Loucy (cell line): ENCODE measurements around the gene GRB14.
A peak's percentile ranks its signal among the peaks of the same experiment; 100 is the strongest.

Experiments used
- H2AFZ ChIP-seq: fragments of 200-600 bp; sonication (generic); 2 replicates; pipeline ENCODE4 v1.6.0; 2016; ENCODE audit warnings: antibody characterized with exemption, mild to moderate bottlenecking, low read length, moderate library complexity
- H3F3A ChIP-seq: fragments of 200-600 bp; 2 replicates; pipeline ENCODE4 v1.6.0; 2016; ENCODE audit warnings: antibody characterized with exemption, low read depth, mild to moderate bottlenecking
- H3K27me3 ChIP-seq: fragments of 200-600 bp; sonication (generic); 2 replicates; pipeline ENCODE4 v1.6.1; 2014; ENCODE audit warnings: low read length, mild to moderate bottlenecking; ENCODE audit not compliant: insufficient read depth, poor library complexity, severe bottlenecking
- H3K36me3 ChIP-seq: fragments of 200-600 bp; sonication (generic); 2 replicates; pipeline ENCODE4 v1.6.1; 2016; ENCODE audit warnings: low read length; ENCODE audit not compliant: insufficient read depth
- H3K4me1 ChIP-seq: fragments of 200-600 bp; sonication (generic); 2 replicates; pipeline ENCODE4 v1.5.1; 2014; ENCODE audit warnings: low read length, mild to moderate bottlenecking; ENCODE audit not compliant: insufficient read depth, poor library complexity, severe bottlenecking
- H3K4me2 ChIP-seq: fragments of 200-600 bp; sonication (generic); 2 replicates; pipeline ENCODE4 v1.6.0; 2014; ENCODE audit warnings: antibody characterized with exemption, low read length, low read depth, mild to moderate bottlenecking; ENCODE audit not compliant: poor library complexity, severe bottlenecking
- H3K4me3 ChIP-seq: fragments of 200-600 bp; sonication (generic); 2 replicates; pipeline ENCODE4 v1.5.1; 2014; ENCODE audit warnings: low read length, mild to moderate bottlenecking, mixed read lengths; ENCODE audit not compliant: poor library complexity, severe bottlenecking
- H3K79me2 ChIP-seq: fragments of 200-600 bp; sonication (generic); 2 replicates; pipeline ENCODE4 v1.6.1; 2014; ENCODE audit warnings: low read length; ENCODE audit not compliant: insufficient read depth
- H3K9ac ChIP-seq: fragments of 200-600 bp; sonication (generic); 2 replicates; pipeline ENCODE4 v1.6.0; 2014; ENCODE audit warnings: mild to moderate bottlenecking, low read depth, low read length, moderate library complexity; ENCODE audit not compliant: poor library complexity, severe bottlenecking
- H3K9me2 ChIP-seq: fragments of 200-600 bp; sonication (generic); replicated peaks from 2 replicates; pipeline ENCODE4 v1.6.1; 2016; ENCODE audit warnings: low read depth, low read length, mixed read lengths
- H3K9me3 ChIP-seq: fragments of 200-600 bp; sonication (generic); 2 replicates; pipeline ENCODE4 v1.6.1; 2014; ENCODE audit warnings: mild to moderate bottlenecking, antibody characterized with exemption, low read length, low read depth; ENCODE audit not compliant: insufficient read depth
- H4K20me1 ChIP-seq: fragments of 200-600 bp; sonication (generic); 2 replicates; pipeline ENCODE4 v1.6.0; 2014; ENCODE audit warnings: antibody characterized with exemption, low read length, mild to moderate bottlenecking; ENCODE audit not compliant: insufficient read depth, poor library complexity, severe bottlenecking
- CTCF ChIP-seq: fragments of 200-600 bp; sonication (generic); conservative IDR thresholded peaks from 2 replicates; pipeline ENCODE4 v1.5.1; 2014; ENCODE audit warnings: mild to moderate bottlenecking, antibody characterized with exemption, low read length
- EZH2phosphoT487 ChIP-seq: fragments of 200-600 bp; IDR thresholded peaks from 2 replicates; pipeline ENCODE4 v1.6.1; 2018; ENCODE audit warnings: antibody characterized with exemption, mild to moderate bottlenecking, moderate library complexity, borderline replicate concordance

The GRB14 gene

DNA sequence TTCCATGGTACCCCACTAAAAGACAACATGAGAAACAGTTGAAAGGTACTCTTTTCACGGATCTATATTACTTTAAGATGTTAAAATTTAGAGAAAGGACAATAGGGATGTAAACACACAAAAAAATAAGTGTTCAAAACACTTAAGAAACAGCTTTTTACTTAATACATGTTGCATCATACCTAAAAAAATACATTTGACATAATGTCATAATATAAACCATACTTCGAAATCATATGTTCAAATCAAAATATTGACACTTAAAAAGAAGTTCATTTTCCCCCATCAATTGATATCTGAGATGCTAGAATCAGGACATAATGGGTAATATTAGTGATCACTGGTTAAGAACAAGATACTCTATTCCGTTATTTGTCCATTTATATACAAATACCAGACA is 124.9 kb downstream of the GRB14 start:
- Histone ChIP-seq H3K4me2 (no peak overlapping the region), H4K20me1 (no peaks in the 10 kb centered on the region), H3K27me3 (no peaks in the 10 kb centered on the region), H3K36me3 (no peaks in the 10 kb centered on the region), H3K4me1 (no peaks in the 10 kb centered on the region), H3F3A (no peaks in the 10 kb centered on the region), H3K9me2 (no peaks in the 10 kb centered on the region), H3K79me2 (no peaks in the 10 kb centered on the region), H3K9ac (no peak overlapping the region), H2AFZ (no peak overlapping the region), H3K9me3 (no peaks in the 10 kb centered on the region), H3K4me3 (no peak overlapping the region)
- TF ChIP-seq CTCF (no peak), EZH2phosphoT487 (no peak)

- Histone ChIP-seq H3K4me1 (no peaks in the 10 kb centered on the region), H3K36me3 (no peaks in the 10 kb centered on the region), H3K9me2 (no peaks in the 10 kb centered on the region), H3K27me3 (no peaks in the 10 kb centered on the region), H3K4me3 (no peak overlapping the region), H3F3A (no peaks in the 10 kb centered on the region), H3K4me2 (no peak overlapping the region), H2AFZ (no peak overlapping the region), H4K20me1 (no peaks in the 10 kb centered on the region), H3K9ac (no peak overlapping the region), H3K9me3 (no peaks in the 10 kb centered on the region), H3K79me2 (no peaks in the 10 kb centered on the region)
- TF ChIP-seq CTCF (peak; percentile 61), EZH2phosphoT487 (no peak)
Observed at GRCh38 chr2:164495491-164496223, 125.6 kb downstream of the GRB14 start.

DNA sequence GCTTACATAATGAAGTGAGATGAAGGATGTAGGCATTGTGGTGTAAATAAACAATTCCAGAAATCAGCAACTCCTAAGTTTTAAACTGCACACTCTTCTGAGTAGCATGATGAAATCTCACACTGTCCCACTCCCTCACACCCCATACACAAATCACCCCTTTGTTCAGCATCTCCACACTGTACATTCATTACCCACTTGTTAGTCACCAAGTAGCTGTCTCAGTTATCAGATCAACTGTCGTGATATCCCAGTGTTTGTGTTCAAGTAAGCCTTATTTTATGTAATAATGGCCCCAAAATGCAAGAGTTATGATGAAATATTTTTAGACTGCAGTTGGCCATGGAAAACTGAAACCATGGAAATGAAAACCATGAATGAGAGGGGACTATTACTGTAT is 135.7 kb downstream of the GRB14 start:
- Histone ChIP-seq H3K9me3 (no peaks in the 10 kb centered on the region), H2AFZ (no peak overlapping the region), H3K9ac (no peak overlapping the region), H3K4me3 (no peak overlapping the region), H3K27me3 (no peaks in the 10 kb centered on the region), H3K36me3 (no peaks in the 10 kb centered on the region), H3K9me2 (no peaks in the 10 kb centered on the region), H4K20me1 (no peaks in the 10 kb centered on the region), H3K4me2 (no peak overlapping the region), H3K4me1 (no peaks in the 10 kb centered on the region), H3K79me2 (no peaks in the 10 kb centered on the region), H3F3A (no peaks in the 10 kb centered on the region)
- no peak for TF ChIP-seq CTCF
